ENCODE results near the gene NRG2.

GRCh38 chr5:139912804-139913203, 130.3 kb downstream of the NRG2 start:
- no peak for TF ChIP-seq CTCF (IDR thresholded peaks at IDR 0.05)
- TF ChIP-seq POLR2A (IDR thresholded peaks at IDR 0.05) = no peak
